GM23338 (cell line): Measurements from ENCODE around the gene PDX1. TPM values are rescaled to one million over a fixed set of nuclear protein-coding genes. Genes with fewer than 3 reads are reported as not detected.

Experiments used
- ATAC-seq: fragments of 200-7000 bp; cut with Tn5 transposase; 3 replicates; pipeline ENCODE4 v1.9.1; 2020
- DNase-seq: peaks from one replicate; pipeline ENCODE4 v3.0.0-alpha.2; 2015; ENCODE audit warnings: low spot score
- H2AFZ ChIP-seq: fragments of 200-600 bp; sonication (generic); 2 replicates; pipeline ENCODE4 v1.8.0; 2016; ENCODE audit warnings: antibody characterized with exemption, mild to moderate bottlenecking, moderate library complexity
- H3F3A ChIP-seq: fragments of 200-600 bp; sonication (generic); replicated peaks from 2 replicates; pipeline ENCODE4 v1.8.0; 2017; ENCODE audit warnings: antibody characterized with exemption, mixed run types, low read depth
- H3K27ac ChIP-seq: fragments of 200-600 bp; sonication (generic); 2 replicates; pipeline ENCODE4 v1.6.1; 2016; ENCODE audit warnings: low read depth
- H3K27me3 ChIP-seq: fragments of 200-600 bp; sonication (generic); 2 replicates; pipeline ENCODE4 v1.8.0; 2016; ENCODE audit warnings: mild to moderate bottlenecking, mixed run types, moderate library complexity; ENCODE audit not compliant: insufficient read depth
- H3K36me3 ChIP-seq: fragments of 200-600 bp; sonication (generic); 2 replicates; pipeline ENCODE4 v1.8.0; 2016; ENCODE audit warnings: mild to moderate bottlenecking; ENCODE audit not compliant: insufficient read depth
- H3K4me1 ChIP-seq: fragments of 200-600 bp; sonication (generic); 2 replicates; pipeline ENCODE4 v1.8.0; 2016; ENCODE audit warnings: mild to moderate bottlenecking, moderate library complexity; ENCODE audit not compliant: insufficient read depth
- H3K4me2 ChIP-seq: fragments of 200-600 bp; sonication (generic); 2 replicates; pipeline ENCODE4 v1.7.1; 2017; ENCODE audit warnings: mixed run types
- H3K4me3 ChIP-seq: fragments of 200-600 bp; sonication (generic); 2 replicates; pipeline ENCODE4 v1.6.1; 2016; ENCODE audit warnings: mixed run types
- H3K79me2 ChIP-seq: fragments of 200-600 bp; sonication (generic); replicated peaks from 2 replicates; pipeline ENCODE4 v1.8.0; 2017; ENCODE audit warnings: mild to moderate bottlenecking; ENCODE audit not compliant: insufficient read depth
- H3K9me2 ChIP-seq: fragments of 200-600 bp; sonication (generic); 2 replicates; pipeline ENCODE4 v1.8.0; 2017; ENCODE audit not compliant: insufficient read depth
- H4K20me1 ChIP-seq: fragments of 200-600 bp; sonication (generic); replicated peaks from 2 replicates; pipeline ENCODE4 v1.8.0; 2017; ENCODE audit warnings: mild to moderate bottlenecking; ENCODE audit not compliant: insufficient read depth
- H3K27ac Mint-ChIP-seq: 2 replicates; pipeline ENCODE4 v1.8.0; 2020; ENCODE audit warnings: inconsistent platforms, mild to moderate bottlenecking, moderate library complexity, mixed read lengths
- H3K27me3 Mint-ChIP-seq: 3 replicates; pipeline ENCODE4 v1.8.0; 2022; ENCODE audit warnings: low read depth, mild to moderate bottlenecking, moderate library complexity, mixed read lengths, inconsistent platforms; ENCODE audit not compliant: insufficient read depth, poor library complexity
- H3K36me3 Mint-ChIP-seq: 3 replicates; pipeline ENCODE4 v1.8.0; 2021; ENCODE audit warnings: low read depth, mild to moderate bottlenecking, inconsistent platforms, moderate library complexity, mixed read lengths
- H3K4me1 Mint-ChIP-seq: 3 replicates; pipeline ENCODE4 v1.8.0; 2020; ENCODE audit warnings: mild to moderate bottlenecking, inconsistent platforms, mixed read lengths
- H3K4me3 Mint-ChIP-seq: 3 replicates; pipeline ENCODE4 v1.8.0; 2021; ENCODE audit warnings: moderate library complexity, mild to moderate bottlenecking, inconsistent platforms, mixed read lengths
- H3K9me3 Mint-ChIP-seq: 3 replicates; pipeline ENCODE4 v1.8.0; 2020; ENCODE audit warnings: moderate library complexity, mild to moderate bottlenecking, inconsistent platforms, mixed read lengths
- CREB1 ChIP-seq: fragments of 250-450 bp; sonication (Bioruptor Pico); IDR thresholded peaks from 2 replicates; pipeline ENCODE4 v1.5.0; 2020; ENCODE audit warnings: low read depth, mild to moderate bottlenecking, moderate library complexity
- EZH2 ChIP-seq: fragments of 200-600 bp; sonication (generic); IDR thresholded peaks from one replicate; pipeline ENCODE4 v1.8.0; 2017; ENCODE audit warnings: antibody characterized with exemption, mild to moderate bottlenecking, low read depth; ENCODE audit not compliant: unreplicated experiment
- EZH2phosphoT487 ChIP-seq: fragments of 200-600 bp; sonication (generic); IDR thresholded peaks from one replicate; pipeline ENCODE4 v1.8.1; 2018; ENCODE audit warnings: antibody characterized with exemption; ENCODE audit not compliant: unreplicated experiment
- JUNB ChIP-seq: IDR thresholded peaks from one replicate; pipeline ENCODE4 v1.6.1; 2016; ENCODE audit warnings: antibody characterized with exemption; ENCODE audit not compliant: unreplicated experiment
- NANOG ChIP-seq: IDR thresholded peaks from 2 replicates; pipeline ENCODE4 v1.6.1; 2016; ENCODE audit warnings: antibody characterized with exemption, borderline replicate concordance
- POLR2AphosphoS5 ChIP-seq: IDR thresholded peaks from 2 replicates; pipeline ENCODE4 v1.6.1; 2016; ENCODE audit warnings: antibody characterized with exemption, low read depth
- polyA plus RNA-seq: library from polyadenylated mRNA; unstranded; fragments of >200 nt; fragmentation: Nextera tagmentation; extraction: Ambion mirVana; gene quantifications from 2 replicates; pipeline ENCODE4 v1.2.1, GENCODE V29; 2016
- total RNA-seq: library from RNA; depleted of rRNA; stranded (reverse); fragments of >200 nt; shearing (Covaris generic); gene quantifications from 2 replicates; pipeline ENCODE4 v1.2.3, GENCODE V29; 2014
- TF ChIP-seq, protein P1 (sequence below): IDR thresholded peaks from 2 replicates; pipeline ENCODE4 v1.6.1; 2016; ENCODE audit warnings: antibody characterized with exemption
- TF ChIP-seq, protein P2 (sequence below), 2 experiments: fragments of 200-600 bp in 1 of 2; sonication (generic) in 1 of 2; conservative IDR thresholded peaks; 2 replicates each; pipeline versions ENCODE4 v1.5.1 to v1.6.1; 2016 to 2017; ENCODE audit warnings: antibody characterized with exemption in 2 of 2, low read depth in 2 of 2, mild to moderate bottlenecking in 2 of 2, moderate library complexity in 1 of 2
- TF ChIP-seq, protein P3 (sequence below): IDR thresholded peaks from one replicate; pipeline ENCODE4 v1.6.1; 2018; ENCODE audit warnings: antibody characterized with exemption; ENCODE audit not compliant: unreplicated experiment

PDX1 gene
- total and polyA plus RNA-seq, 2 experiments from 2014 or later: not detected

DNA sequence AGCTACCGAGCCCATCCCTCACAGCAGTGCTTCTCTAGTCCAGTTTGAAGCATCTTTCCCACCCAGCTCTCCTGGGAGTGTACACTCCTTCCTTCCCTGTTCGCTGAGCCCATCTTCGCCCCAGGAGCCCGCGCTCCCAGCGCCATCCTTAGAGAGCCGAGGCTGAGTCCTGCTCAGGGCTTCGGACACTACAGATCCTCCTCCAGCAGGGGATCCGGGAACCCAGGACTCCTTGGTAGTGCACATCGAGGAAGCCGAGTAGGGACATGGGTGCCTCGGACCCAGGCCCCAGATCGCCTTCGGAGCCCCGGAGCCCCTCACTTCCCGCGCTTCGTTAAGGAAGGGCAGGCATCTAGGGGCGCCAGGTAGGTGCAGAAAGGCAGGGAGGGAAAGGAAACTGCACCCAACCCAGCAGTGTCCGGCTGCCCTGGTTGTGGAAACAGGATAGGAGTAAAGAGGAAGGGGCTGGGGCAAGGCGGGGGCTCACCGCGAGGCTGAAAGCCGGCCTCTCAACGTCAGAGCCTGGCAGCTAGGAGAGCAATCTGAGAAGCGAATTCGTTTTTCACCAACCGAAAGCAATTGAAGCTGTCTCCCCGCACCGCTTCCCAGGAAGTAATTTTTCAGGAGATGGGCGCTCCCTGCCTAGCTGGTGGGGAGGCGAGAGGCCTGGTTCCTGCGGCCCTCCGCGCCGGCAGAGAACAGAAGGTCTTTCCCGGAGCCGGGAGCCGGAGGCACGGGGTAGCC is 1.0 kb downstream of the PDX1 start:
- ATAC-seq (peak; percentile 11), DNase-seq (peak; percentile 52)
- Mint-ChIP-seq H3K36me3 (no peaks in the 10 kb centered on the region; the same call in 1 of the 3 replicates), H3K4me3 (peak overlapping the region; percentile 62), H3K9me3 (peaks cover 7% of the 10 kb centered on the region; the same call in 2 of the 3 replicates), H3K27ac (no peak overlapping the region), H3K27me3 (peaks cover 98% of the 10 kb centered on the region), H3K4me1 (peaks cover 44% of the 10 kb centered on the region)
- no peak overlapping the region for H3K27ac ChIP-seq
- H3K79me2 ChIP-seq: no peaks in the 10 kb centered on the region
- H3K4me3 ChIP-seq: peak overlapping the region; percentile 50
- H3K4me1 ChIP-seq: peaks cover 48% of the 10 kb centered on the region; the same call in 1 of the 2 replicates
- H3K9me2 ChIP-seq: no peaks in the 10 kb centered on the region
- peaks cover 44% of the 10 kb centered on the region; the same call in 1 of the 2 replicates for H3F3A ChIP-seq
- no peaks in the 10 kb centered on the region for H3K36me3 ChIP-seq
- H3K4me2 ChIP-seq: peak overlapping the region; percentile 73
- H3K27me3 ChIP-seq: peaks cover 100% of the 10 kb centered on the region
- TF ChIP-seq CREB1 (no peak), EZH2 (peak; percentile 98), EZH2phosphoT487 (peak; percentile 27), JUNB (no peak), NANOG (no peak), POLR2AphosphoS5 (no peak)
- TF ChIP-seq, protein P1, sequence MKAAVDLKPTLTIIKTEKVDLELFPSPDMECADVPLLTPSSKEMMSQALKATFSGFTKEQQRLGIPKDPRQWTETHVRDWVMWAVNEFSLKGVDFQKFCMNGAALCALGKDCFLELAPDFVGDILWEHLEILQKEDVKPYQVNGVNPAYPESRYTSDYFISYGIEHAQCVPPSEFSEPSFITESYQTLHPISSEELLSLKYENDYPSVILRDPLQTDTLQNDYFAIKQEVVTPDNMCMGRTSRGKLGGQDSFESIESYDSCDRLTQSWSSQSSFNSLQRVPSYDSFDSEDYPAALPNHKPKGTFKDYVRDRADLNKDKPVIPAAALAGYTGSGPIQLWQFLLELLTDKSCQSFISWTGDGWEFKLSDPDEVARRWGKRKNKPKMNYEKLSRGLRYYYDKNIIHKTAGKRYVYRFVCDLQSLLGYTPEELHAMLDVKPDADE: no peak
- TF ChIP-seq, protein P2, sequence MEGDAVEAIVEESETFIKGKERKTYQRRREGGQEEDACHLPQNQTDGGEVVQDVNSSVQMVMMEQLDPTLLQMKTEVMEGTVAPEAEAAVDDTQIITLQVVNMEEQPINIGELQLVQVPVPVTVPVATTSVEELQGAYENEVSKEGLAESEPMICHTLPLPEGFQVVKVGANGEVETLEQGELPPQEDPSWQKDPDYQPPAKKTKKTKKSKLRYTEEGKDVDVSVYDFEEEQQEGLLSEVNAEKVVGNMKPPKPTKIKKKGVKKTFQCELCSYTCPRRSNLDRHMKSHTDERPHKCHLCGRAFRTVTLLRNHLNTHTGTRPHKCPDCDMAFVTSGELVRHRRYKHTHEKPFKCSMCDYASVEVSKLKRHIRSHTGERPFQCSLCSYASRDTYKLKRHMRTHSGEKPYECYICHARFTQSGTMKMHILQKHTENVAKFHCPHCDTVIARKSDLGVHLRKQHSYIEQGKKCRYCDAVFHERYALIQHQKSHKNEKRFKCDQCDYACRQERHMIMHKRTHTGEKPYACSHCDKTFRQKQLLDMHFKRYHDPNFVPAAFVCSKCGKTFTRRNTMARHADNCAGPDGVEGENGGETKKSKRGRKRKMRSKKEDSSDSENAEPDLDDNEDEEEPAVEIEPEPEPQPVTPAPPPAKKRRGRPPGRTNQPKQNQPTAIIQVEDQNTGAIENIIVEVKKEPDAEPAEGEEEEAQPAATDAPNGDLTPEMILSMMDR (conservative IDR thresholded peaks at IDR 0.05; ENCODE audit: low read depth in 2 of 2): no peak
- TF ChIP-seq, protein P3, sequence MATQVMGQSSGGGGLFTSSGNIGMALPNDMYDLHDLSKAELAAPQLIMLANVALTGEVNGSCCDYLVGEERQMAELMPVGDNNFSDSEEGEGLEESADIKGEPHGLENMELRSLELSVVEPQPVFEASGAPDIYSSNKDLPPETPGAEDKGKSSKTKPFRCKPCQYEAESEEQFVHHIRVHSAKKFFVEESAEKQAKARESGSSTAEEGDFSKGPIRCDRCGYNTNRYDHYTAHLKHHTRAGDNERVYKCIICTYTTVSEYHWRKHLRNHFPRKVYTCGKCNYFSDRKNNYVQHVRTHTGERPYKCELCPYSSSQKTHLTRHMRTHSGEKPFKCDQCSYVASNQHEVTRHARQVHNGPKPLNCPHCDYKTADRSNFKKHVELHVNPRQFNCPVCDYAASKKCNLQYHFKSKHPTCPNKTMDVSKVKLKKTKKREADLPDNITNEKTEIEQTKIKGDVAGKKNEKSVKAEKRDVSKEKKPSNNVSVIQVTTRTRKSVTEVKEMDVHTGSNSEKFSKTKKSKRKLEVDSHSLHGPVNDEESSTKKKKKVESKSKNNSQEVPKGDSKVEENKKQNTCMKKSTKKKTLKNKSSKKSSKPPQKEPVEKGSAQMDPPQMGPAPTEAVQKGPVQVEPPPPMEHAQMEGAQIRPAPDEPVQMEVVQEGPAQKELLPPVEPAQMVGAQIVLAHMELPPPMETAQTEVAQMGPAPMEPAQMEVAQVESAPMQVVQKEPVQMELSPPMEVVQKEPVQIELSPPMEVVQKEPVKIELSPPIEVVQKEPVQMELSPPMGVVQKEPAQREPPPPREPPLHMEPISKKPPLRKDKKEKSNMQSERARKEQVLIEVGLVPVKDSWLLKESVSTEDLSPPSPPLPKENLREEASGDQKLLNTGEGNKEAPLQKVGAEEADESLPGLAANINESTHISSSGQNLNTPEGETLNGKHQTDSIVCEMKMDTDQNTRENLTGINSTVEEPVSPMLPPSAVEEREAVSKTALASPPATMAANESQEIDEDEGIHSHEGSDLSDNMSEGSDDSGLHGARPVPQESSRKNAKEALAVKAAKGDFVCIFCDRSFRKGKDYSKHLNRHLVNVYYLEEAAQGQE: no peak
- peak overlapping the region; percentile 52; the same call in 1 of the 2 replicates for H2AFZ ChIP-seq
- peaks cover 35% of the 10 kb centered on the region for H4K20me1 ChIP-seq
